Measurements from ENCODE around the gene KEAP1.
A peak's percentile ranks its signal among the peaks of the same experiment; 100 is the strongest.
"Not testable (repeated sequence)": the region's sequence is repeated elsewhere in the genome, so short reads cannot be mapped to it uniquely, and the experiment has no call there.

KEAP1 gene

GRCh38 chr19:10497371-10497770 is 5.8 kb downstream of the KEAP1 start:
- DNase-seq (ENCODE audit: low read depth), result no peak

GRCh38 chr19:10491472-10492047 is 11.6 kb downstream of the KEAP1 start:
- no peak for DNase-seq (ENCODE audit: low read depth)

GRCh38 chr19:10486551-10486950 is 16.6 kb downstream of the KEAP1 start:
- no peak for DNase-seq (ENCODE audit: low read depth)

GRCh38 chr19:10478903-10479384 is 24.2 kb downstream of the KEAP1 start:
- DNase-seq (ENCODE audit: low read depth), result peak; percentile 77

GRCh38 chr19:10478476-10478875 is 24.7 kb downstream of the KEAP1 start:
- DNase-seq (ENCODE audit: low read depth), result no peak

GRCh38 chr19:10474962-10475451 is 28.1 kb downstream of the KEAP1 start:
- no peak for DNase-seq (ENCODE audit: low read depth)

- no peak for DNase-seq (ENCODE audit: low read depth)
Observed at GRCh38 chr19:10473192-10473591, 30.0 kb downstream of the KEAP1 start.

- no peak for DNase-seq (ENCODE audit: low read depth)
Observed at GRCh38 chr19:10471909-10472308, 31.2 kb downstream of the KEAP1 start.

- DNase-seq (ENCODE audit: low read depth), result no peak
Observed at GRCh38 chr19:10468133-10468532, 35.0 kb downstream of the KEAP1 start.

GRCh38 chr19:10467104-10467706 is 36.0 kb downstream of the KEAP1 start:
- DNase-seq (ENCODE audit: low read depth), result no peak

- DNase-seq (ENCODE audit: low read depth), result no peak
Observed at GRCh38 chr19:10464456-10464855, 38.7 kb downstream of the KEAP1 start.

GRCh38 chr19:10462557-10462956 is 40.6 kb downstream of the KEAP1 start:
- DNase-seq (ENCODE audit: low read depth), result no peak

- not testable (repeated sequence) for DNase-seq (ENCODE audit: low read depth)
Observed at GRCh38 chr19:10462042-10462441, 41.1 kb downstream of the KEAP1 start.

GRCh38 chr19:10461047-10461949 is 41.9 kb downstream of the KEAP1 start:
- peak; percentile 71 for DNase-seq (ENCODE audit: low read depth)

GRCh38 chr19:10460714-10461046 is 42.5 kb downstream of the KEAP1 start:
- DNase-seq (ENCODE audit: low read depth), result no peak

- not testable (repeated sequence) for DNase-seq (ENCODE audit: low read depth)
Observed at GRCh38 chr19:10458733-10459132, 44.4 kb downstream of the KEAP1 start.

- DNase-seq (ENCODE audit: low read depth), result no peak
Observed at GRCh38 chr19:10454267-10454666, 48.9 kb downstream of the KEAP1 start.

- DNase-seq (ENCODE audit: low read depth), result no peak
Observed at GRCh38 chr19:10453852-10454251, 49.3 kb downstream of the KEAP1 start.

GRCh38 chr19:10452726-10453618 is 50.2 kb downstream of the KEAP1 start:
- no peak for DNase-seq (ENCODE audit: low read depth)

GRCh38 chr19:10450853-10451609 is 52.1 kb downstream of the KEAP1 start:
- DNase-seq (ENCODE audit: low read depth), result no peak

GRCh38 chr19:10450191-10450852 is 52.8 kb downstream of the KEAP1 start:
- no peak for DNase-seq (ENCODE audit: low read depth)

Data from activated T-cell treated with anti-CD3 and anti-CD28 coated beads for 1 hour (primary cell).